KBM-7 (cell line): ENCODE measurements around the gene GRHL1.

ENCODE experiments used
- DNase-seq: peaks from one replicate; pipeline ENCODE4 v3.0.0-alpha.2; 2015
- in situ Hi-C: fragments of 300-500 bp; cut with MboI; formaldehyde crosslinking; loops from 2 replicates; pipeline ENCODE4 v1.14.3; 2020; ENCODE audit warnings: low sequenced_read_pairs, low pct_unique_long_range_greater_than_20kb, mixed read lengths

The GRHL1 gene

GRCh38 chr2:10047616-10048500, 96.4 kb downstream of the GRHL1 start:
- DNase-seq: no peak
- in situ Hi-C loops: no loop called here

GRCh38 chr2:10048501-10049171, 97.1 kb downstream of the GRHL1 start:
- peak; percentile 74 for DNase-seq
- in situ Hi-C loops: no loop called here
